Measurements from ENCODE around the gene TPH2.

The TPH2 gene

DNA sequence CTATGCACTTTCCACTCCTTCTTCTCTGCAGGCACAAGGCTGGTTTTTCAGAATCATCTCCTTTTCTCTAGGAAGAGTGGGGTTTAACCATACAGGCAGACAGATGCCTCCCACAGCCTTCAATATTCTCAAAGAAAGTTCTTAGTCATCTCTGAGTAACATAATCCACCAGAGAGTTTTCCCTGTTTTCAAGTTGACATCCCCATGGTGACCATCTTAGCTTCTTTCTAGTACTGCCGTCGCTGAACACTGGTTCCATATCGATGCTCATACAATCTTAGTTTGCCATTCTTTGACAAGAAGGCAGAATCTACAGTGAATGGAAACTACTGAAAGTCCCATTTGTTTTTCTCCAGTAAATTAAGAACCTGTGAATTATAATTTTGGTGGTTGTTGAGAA is 28.6 kb downstream of the TPH2 start:
- DNase-seq: no peak

DNA sequence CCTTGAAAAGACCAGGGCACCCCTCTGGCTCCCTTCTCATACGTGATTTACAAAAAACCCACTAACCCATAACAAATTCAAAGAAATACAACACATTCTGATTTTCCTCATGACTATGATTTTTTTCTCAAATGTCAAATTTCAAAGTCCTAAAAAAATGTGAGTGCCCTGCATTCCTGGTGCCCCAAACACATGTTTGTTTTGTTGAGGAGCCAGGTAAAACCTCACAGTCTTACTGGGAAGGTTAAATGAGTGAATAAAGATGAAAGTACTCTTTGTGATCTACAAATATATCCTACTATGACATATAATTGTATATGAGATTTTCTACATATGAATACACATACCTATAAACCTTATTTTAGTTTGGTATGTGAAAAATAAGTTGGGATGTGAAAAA is 30.7 kb downstream of the TPH2 start:
- no peak for DNase-seq

DNA sequence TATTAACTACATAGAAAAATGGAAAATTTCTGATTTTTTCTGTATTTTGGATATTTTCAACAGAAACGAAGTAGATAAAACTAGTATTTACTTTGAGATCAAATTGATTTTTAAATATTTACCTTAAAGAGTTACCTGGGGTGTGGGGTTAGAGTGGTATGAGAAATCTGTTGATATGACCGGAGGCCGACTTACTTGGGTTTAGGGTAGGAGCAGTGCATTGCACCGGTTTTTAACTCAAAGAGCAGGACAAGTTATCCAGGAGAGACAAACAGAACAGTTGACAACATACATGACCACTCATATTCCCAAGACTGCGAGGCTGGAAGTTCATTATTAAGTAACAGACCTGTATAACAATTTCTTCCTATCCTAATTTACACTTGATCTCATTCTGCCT is 31.4 kb downstream of the TPH2 start:
- no peak for DNase-seq

DNA sequence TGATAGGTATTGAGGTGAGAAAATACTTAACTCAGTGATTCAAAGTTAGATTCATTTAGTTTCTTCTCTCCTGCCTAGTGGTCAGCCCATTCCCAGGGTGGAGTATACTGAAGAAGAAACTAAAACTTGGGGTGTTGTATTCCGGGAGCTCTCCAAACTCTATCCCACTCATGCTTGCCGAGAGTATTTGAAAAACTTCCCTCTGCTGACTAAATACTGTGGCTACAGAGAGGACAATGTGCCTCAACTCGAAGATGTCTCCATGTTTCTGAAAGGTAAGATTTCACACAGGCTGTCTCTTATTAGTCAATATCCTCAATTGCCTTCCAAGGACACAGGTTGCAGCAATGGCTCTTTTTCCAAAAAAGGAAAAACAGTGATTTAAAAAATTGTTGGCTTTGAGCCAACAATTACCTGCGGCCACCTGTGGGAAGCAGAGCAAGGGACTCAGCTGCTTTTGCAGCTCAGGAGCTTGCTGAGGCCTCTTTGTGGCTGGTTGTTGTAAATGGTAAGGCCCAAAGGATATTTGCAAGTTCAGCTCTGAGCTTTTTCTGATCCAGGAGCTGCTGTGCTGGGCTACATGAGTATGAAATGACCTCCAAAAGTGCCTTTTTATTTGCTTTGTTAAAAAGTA is 33.9 kb downstream of the TPH2 start:
- DNase-seq: no peak

GRCh38 chr12:71973687-71974086 is 35.0 kb downstream of the TPH2 start:
- DNase-seq: no peak

GRCh38 chr12:71980538-71980937 is 41.9 kb downstream of the TPH2 start:
- DNase-seq: no peak

DNA sequence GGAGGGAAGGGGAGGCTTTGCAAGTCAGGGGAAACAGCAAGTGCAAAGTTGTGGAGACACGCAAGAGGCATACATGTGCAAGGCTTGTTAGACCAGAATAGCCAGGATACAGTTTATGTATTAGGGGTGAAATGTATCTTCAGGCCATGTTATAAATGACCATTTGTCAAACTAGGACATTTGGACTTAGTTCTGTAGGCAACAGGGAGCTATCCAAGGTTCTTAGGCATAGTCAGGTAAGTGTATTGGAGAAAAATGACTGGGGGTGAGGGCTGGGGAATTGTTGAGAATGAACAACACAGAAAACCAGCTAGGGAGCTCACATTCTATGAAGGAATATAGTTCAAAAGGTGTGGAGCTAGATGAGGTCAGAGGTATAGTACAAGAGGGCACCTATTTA is 42.5 kb downstream of the TPH2 start:
- DNase-seq: no peak

DNA sequence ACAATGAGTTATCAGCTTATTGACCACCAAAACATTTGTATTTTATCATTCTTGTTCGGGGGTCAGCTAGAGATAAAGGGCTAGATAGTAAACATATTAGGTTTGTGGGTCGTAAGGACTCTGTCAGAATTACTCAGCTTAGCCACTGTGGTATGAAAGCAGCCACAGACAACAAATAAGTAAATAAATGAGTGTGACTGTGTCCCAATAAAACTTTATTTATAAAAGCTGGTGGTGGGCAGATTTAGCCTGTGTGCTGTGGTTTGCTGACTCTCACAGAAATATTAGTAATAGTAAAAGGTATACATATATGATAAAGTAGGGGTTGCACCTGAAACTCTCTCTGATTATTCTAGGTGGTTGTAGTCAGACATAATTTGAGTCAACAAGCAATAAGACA is 56.1 kb downstream of the TPH2 start:
- no peak for DNase-seq

GRCh38 chr12:71999795-72000194 is 61.1 kb downstream of the TPH2 start:
- DNase-seq: no peak

DNA sequence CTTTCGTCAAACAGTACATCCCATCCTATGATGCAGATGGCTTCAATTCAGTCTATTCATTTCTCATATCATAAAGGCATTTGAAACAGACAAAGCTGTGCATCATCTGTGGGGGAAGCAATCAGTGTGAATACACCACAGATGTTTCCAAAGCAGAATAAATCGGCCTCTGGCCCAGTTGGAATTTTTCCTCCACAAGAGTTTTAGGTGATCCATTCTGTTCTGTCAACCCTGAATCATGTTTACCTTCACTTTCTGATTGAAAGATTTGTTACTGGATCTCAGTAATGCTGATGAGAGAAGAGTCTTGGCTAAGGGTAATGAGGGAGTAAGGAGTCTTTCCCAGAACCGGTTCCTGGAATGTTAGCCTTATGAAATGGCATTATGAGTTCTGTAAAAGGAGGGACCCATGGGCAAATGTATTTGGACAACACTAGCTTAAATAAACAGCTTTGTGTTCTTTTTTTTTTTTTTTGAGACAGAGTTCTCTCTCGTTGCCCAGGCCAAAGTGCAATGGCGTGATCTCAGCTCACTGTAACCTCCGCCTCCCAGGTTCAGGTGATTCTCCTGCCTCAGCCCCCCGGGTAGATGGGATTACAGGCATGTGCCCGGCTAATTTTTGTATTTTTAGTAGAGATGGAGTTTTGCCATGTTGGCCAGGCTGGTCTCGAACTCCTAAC is 62.5 kb downstream of the TPH2 start:
- no peak for DNase-seq

GRCh38 chr12:72006766-72007165 is 68.1 kb downstream of the TPH2 start:
- no peak for DNase-seq

DNA sequence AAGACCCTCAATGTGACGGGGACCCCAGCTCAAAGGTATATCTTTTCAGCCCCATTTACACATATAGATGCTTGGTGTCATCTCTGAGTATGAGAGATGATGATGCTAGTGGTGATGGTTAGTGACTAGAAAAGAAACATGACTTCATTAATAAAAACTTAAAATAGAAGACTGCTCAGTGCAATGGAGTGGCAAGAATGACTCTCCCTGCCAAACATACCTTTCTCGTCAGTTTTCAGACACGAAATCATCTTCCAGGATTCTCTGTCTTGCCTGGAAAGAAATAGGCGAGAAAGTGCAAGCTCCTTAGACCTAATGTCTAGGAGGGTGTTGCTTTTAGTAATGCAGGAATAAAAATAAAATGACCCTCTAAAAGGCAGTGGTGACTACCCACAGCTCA is 71.7 kb downstream of the TPH2 start:
- no peak for DNase-seq

GRCh38 chr12:72011374-72011773 is 72.7 kb downstream of the TPH2 start:
- no peak for DNase-seq

DNA sequence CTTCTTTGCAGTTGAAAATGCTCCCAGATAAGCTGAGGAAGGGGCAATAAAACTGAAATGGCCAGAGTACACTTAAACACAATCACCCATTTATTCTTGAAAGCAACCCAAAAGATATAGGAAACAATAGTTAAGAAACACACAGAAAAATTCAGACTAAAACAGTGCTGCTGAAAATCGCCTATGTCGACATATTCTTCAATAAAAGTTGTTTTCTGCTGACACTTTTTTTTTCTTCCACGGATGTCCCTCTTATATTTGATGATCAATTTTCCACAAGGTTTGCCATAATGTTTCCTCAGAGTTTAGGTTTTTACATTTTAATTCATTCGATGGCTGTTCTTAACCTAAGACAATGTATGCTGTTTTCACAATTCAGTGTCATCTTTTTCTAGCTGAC is 74.2 kb downstream of the TPH2 start:
- DNase-seq: no peak

GRCh38 chr12:72015895-72016294 is 77.2 kb downstream of the TPH2 start:
- no peak for DNase-seq

- peak; percentile 39 for DNase-seq
These were observed 78.5 kb downstream of the TPH2 start for GRCh38 chr12:72017054-72017651.

DNA sequence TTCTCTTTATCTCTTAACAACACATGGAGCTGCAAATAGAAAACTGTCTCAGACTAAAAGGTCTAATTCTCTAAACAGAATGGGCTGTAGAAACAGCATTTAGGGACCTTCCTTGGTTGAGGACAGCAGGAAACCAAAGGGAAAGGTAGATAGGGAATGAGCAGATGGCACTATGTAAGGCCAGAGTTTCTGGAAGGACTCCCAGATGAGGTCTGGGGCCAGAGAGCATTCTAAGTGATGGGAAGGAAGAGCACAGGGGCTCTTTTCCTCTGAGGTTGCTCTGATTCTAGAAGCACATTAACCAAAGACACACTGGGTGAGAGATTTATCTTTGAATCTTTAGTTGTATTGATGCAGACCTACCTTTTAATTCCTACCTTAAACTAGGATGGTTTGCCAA is 79.4 kb downstream of the TPH2 start:
- DNase-seq: no peak

DNA sequence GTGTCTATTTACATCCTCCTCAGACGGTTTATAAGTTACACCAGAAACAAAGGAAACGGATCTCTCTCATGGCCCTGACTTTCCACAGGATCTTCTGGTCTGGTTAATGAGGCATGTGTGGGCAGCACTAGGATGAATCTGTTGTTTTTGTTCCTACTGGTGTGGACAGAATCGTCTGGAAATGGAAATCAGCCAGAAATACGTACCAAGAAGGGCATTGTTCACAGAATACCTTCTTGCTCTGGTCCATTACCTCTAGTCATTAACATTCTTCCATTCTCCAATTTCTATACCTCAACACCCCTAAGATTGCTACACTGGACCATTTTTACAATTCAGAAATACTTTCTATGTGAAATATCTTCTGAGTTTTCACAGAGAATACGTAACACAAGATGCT is 86.0 kb downstream of the TPH2 start:
- no peak for DNase-seq

DNA sequence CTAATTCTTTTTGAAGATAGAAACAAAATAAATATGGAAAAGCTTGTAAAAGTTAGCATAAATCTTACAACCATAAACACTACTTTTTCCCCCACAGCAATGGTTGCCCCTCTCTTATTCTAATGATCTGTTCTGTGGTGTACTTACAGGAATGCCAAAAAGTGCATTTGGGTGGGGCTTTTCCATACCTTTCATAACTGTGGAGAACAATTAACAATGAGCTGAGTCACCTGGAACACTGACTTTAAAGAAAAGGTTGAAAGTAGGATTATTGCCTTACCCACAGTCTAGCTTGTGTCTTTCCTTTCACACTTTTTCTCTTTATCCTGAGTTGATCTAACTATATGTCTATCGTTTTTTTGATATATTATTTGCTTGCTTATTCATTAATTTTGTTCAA is 86.9 kb downstream of the TPH2 start:
- DNase-seq: no peak

- DNase-seq: no peak
These were observed 90.3 kb downstream of the TPH2 start for GRCh38 chr12:72028966-72029365.

DNA sequence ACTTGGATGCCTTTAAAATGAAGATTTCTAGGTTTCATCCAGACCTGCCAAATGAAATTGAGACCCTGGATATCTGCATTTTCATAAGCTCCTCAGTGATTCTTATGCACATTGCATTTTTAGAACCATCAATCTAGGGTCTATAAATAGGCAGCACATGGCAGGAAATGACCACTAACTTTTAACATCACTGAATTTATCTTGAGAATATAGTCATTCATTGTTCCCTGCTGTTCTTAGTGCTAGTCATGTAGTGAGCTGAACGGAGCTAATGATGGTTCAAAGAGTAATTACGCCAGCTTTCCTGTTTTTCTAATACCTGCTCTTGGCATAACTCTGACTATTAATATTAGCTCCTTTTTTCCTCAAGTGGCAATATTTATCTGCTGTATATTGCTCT is 91.6 kb downstream of the TPH2 start:
- DNase-seq: no peak

DNA sequence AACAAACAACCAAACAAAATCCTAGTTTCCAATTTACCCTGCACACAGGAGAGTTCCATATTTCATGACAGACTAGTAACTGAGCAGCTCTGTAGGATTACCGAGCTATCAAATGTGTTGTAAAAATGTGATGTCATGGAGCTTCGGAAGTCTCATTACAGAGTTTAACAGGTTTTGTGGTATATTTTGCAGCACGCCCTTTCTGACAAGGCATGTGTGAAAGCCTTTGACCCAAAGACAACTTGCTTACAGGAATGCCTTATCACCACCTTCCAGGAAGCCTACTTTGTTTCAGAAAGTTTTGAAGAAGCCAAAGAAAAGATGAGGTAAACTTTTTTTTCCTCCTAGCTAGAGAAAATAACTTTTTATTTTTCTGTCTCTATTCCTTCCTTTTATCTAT is 92.4 kb downstream of the TPH2 start:
- no peak for DNase-seq

GRCh38 chr12:72033991-72034390 is 95.3 kb downstream of the TPH2 start:
- no peak for DNase-seq

DNA sequence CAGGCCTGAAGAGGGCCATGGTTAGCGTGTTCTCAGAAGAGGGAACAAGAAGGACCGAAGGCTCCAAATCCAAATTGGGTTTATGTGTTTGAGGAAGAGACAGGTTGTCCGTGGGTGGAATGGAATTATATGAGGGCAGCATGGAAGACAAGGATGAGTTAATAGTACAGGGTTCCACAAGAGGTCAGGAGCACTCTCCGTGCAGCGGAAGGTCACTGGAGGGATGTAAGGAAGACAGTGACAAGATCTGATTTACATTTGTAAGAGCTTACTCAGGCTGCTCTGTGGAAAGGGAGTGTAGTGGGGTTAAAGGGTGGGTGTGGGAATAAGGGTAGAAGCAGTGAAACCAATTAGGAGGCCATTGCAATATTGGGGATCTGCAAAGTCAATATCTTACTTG is 97.0 kb downstream of the TPH2 start:
- no peak for DNase-seq

DNA sequence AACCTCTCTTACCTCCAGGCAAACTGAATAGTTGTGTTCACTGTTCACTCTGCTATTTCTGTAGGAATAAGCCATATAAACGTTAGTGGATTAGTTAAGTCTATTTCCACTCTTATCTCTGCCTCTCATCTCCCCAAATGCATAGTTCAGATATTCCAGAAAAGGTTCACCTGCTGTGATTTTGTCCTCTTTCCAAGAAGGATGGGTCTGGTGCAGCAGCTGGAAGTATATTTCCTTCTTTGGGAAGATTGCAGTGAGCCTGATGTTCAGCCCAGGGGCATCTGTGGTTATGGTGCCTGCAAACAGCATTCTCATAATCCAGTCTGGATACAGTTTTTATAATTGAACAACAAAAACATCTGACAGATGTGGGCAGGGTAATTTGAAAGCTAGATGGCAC is 97.7 kb downstream of the TPH2 start:
- DNase-seq: no peak

Measured in activated naive CD4-positive, alpha-beta T cell treated with anti-CD3 and anti-CD28 coated beads, Interleukin-2, amount 50 U/mL, for 16 hours (primary cell).